Fibroblast of skin of back (primary cell): ENCODE results near the gene IFNGR2. TPM values are rescaled to one million over a fixed set of nuclear protein-coding genes. Genes with fewer than 3 reads are reported as not detected.

ENCODE experiments used
- DNase-seq: peaks from one replicate; pipeline ENCODE4 v3.0.0-alpha.2; 2013
- polyA plus RNA-seq, 2 experiments: library from polyadenylated mRNA; unstranded; fragments of 120-200 nt; gene quantifications; one replicate each; pipeline ENCODE4 v1.2.1, GENCODE V29; 2013; ENCODE audit not compliant: insufficient read length in 2 of 2

IFNGR2 gene, protein sequence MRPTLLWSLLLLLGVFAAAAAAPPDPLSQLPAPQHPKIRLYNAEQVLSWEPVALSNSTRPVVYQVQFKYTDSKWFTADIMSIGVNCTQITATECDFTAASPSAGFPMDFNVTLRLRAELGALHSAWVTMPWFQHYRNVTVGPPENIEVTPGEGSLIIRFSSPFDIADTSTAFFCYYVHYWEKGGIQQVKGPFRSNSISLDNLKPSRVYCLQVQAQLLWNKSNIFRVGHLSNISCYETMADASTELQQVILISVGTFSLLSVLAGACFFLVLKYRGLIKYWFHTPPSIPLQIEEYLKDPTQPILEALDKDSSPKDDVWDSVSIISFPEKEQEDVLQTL
- polyA plus RNA-seq (2013, experiment 1 of 2; ENCODE audit: insufficient read length), result 67.1 TPM
- polyA plus RNA-seq (2013, experiment 2 of 2; ENCODE audit: insufficient read length), result 70.2 TPM

DNA sequence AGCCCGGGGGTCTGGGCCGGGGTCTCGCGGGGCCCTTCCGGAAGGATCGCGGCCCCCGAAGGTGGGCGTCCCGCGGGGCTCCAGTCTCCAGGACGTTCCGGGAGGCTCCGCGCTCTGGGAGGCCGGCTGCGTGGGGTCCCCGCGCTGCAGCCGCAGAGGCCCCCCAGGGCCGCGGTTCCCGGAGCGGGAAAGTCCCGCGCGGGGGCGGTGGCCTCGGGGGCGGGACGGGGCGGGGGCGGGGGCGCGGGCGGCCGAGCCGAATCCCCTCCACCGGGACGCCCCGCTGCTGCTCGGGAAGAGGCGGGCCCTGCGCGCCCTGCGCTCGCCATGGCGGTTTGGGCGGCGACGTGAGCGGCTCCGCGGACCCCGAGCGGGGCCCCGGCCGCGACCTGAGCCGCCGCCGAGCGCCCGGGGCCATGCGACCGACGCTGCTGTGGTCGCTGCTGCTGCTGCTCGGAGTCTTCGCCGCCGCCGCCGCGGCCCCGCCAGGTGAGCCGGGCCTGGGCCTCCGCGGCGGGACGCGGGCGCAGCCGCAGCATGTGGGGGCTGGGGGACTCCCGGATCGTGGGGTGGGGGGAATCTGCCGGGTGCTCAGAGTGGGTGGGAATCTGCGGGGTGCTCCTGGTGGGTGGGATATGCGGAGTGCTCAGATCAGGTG is at the start of gene IFNGR2:
Gene IFNGR2 (plus strand): TSS at position 286 of the 658 bp plus-strand sequence. CDS start 131 bp downstream, at position 417.
- peak; percentile 53 for DNase-seq

DNA sequence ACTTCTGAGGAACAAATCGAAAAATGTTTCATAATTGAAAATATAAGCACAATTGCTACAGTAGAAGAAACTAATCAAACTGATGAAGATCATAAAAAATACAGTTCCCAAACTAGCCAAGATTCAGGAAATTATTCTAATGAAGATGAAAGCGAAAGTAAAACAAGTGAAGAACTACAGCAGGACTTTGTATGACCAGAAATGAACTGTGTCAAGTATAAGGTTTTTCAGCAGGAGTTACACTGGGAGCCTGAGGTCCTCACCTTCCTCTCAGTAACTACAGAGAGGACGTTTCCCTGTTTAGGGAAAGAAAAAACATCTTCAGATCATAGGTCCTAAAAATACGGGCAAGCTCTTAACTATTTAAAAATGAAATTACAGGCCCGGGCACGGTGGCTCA is 47.9 kb upstream of the IFNGR2 start:
- DNase-seq, result no peak

GRCh38 chr21:33355996-33356395 is 47.2 kb upstream of the IFNGR2 start:
- DNase-seq, result no peak

DNA sequence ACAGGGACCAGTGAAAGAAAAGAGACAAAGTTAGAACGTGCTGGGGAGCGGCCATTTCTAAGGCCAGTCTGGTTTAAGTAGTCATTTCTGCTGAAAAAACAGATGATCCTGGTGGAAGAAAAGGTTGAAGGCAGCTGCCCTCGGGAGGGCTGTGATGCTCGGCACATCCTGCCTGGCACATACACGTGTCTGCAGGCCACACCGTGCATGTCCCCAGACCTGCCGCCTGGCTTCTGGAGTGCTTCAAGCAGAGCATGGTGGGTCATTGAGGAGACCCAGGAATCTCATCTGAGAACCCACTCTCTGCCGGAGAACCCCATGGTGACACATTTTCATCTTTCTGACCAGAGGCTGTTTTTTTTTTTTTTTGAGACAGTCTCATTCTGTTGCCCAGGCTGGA is 46.0 kb upstream of the IFNGR2 start:
- DNase-seq, result no peak

DNA sequence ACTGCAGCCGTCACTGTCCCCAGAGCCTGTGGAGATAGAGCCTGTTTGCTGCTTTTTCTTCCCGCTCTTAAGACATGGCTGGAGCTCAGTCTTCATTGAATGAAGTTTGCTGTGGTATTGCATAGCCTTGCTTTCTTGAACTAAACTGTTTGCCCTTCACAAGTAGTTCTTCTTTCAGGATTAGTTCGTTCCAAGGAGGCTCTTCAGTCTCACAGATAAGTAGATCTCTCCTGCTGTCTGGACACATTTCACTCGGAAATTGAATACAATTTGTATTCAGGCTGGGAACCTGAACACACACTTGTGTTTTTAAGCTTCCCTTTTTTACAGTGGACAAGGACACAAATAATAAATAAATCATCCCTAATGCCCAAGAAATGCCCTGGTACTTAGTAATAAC is 43.8 kb upstream of the IFNGR2 start:
- DNase-seq, result no peak

GRCh38 chr21:33360281-33360680 is 42.9 kb upstream of the IFNGR2 start:
- peak; percentile 68 for DNase-seq

DNA sequence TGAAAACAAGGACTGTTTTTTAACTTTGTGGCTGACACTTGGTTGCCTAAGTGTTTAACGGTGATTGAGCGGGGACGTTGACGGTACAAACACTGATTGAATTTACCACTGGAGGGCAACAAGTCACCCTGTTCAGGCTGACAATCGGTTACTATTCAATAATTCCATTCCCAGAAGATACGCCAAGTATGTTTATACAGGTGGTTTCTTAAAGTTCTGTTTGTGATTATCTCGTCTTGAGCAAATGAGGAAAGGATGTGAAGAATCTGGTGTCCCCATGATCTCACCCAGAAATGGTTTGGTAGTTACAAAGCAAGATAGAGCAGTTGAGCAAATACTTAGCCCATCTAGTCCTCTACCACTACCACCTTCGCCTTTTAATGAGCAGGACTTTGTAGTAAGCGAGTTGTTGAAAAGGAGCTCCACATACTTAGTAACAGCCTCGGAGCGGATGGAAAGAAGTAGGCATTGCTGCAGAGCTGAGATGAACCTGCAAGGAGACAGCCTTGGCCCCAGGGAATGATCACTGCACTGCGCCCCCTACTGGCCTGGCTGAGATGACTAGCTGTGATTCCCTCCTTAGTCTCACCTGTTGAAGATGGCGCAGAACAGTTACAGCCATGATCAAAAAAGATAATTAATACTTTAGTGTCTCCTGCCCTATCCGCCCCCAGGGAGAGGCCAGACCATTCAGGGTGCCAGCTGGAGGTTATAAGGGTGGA is 42.2 kb upstream of the IFNGR2 start:
- DNase-seq, result peak; percentile 86

DNA sequence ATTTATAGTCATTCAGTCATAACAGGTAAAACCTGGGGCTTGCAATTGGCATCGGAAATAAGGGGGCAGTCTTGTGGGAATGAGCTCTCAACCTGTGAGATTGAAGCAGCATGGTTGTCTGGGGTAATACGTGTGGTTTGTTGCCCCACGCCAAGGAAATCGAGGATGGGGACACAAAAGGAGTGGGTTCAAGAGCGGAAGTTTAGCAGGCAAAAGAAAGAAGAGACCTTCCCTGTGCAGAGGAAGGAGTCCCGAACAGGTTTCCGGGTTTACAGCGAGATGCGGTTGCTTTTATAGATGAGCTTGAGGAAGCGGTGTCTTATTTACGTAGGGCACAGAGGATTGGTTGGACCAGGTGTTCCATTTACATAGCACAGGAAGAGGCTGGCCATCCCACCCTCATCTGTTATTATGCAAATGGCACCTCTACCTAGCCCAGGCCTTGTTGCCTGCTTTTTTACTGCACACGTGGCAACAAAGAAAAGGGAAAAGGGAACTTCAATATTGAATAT is 41.1 kb upstream of the IFNGR2 start:
- DNase-seq, result no peak

GRCh38 chr21:33363911-33364609 is 39.2 kb upstream of the IFNGR2 start:
- DNase-seq, result peak; percentile 19

- DNase-seq, result no peak
Observed at GRCh38 chr21:33364830-33365229, 38.4 kb upstream of the IFNGR2 start.

GRCh38 chr21:33367309-33367973 is 35.8 kb upstream of the IFNGR2 start:
- no peak for DNase-seq

- DNase-seq, result no peak
Observed at GRCh38 chr21:33368124-33368523, 35.1 kb upstream of the IFNGR2 start.

DNA sequence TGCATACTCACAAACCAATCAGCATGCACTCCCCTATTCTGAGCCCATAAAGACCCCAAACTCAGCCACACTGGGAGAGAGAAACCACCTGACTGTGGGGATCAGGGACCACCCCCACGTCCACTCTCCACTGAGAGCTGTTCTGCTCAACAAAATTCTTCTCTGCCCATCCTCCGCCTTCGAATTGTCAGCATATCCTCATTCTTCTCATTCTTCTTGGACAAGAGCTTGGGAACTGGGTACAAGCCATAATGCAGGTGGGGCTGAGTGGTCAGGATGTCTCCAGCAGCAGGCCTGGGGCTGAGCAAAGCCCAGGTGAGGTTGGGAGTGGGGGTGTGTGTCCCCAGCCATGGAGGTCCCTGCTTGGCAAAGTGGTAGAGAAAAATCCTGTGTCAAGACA is 34.6 kb upstream of the IFNGR2 start:
- DNase-seq, result no peak

GRCh38 chr21:33369586-33369985 is 33.6 kb upstream of the IFNGR2 start:
- no peak for DNase-seq

- no peak for DNase-seq
Observed at GRCh38 chr21:33370305-33370704, 32.9 kb upstream of the IFNGR2 start.

DNA sequence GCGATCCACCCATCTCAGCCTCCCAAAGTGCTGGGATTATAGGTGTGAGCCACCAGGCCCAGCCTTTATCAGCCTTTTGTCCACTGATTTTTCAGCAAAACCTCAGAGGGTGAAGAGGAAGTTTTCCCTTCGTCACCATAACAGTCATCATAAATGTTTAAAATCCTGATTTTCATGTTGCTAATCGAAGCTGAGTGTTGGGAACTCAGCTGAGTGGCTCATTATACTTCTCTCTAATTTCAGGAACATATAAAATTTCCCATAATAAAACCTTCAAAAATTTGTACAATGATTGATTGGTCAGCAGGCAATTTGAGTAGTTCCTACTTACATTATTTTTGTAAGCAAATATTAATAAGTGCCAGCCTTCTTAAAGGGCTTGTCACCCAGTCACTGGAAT is 31.8 kb upstream of the IFNGR2 start:
- DNase-seq, result no peak

DNA sequence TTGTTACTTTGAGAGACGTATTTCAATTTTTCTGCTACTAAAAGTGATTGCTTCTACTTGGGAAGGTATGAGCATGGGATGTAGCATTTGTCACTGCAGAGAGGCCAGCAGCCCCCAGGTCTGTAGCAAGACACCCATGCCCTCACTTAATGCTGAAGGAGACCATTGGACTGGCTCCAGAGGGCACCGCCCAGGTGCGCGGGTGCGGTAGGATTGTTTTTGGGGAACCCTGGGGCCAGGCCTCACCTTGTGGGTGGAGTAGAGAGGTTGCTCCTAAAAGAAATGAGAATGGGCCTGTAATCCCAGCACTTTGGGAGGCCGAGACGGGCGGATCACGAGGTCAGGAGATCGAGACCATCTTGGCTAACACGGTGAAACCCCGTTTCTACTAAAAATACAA is 30.6 kb upstream of the IFNGR2 start:
- no peak for DNase-seq

- peak; percentile 35 for DNase-seq
Observed at GRCh38 chr21:33373451-33373850, 29.8 kb upstream of the IFNGR2 start.

- no peak for DNase-seq
Observed at GRCh38 chr21:33374080-33374449, 29.1 kb upstream of the IFNGR2 start.

GRCh38 chr21:33374450-33375096 is 28.6 kb upstream of the IFNGR2 start:
- peak; percentile 70 for DNase-seq

- no peak for DNase-seq
Observed at GRCh38 chr21:33375101-33375644, 28.0 kb upstream of the IFNGR2 start.
